HCT116 (cell line): Measurements from ENCODE around the gene TNNI2. TPM values are rescaled to one million over a fixed set of nuclear protein-coding genes. Genes with fewer than 3 reads are reported as not detected.

Experiments used
- ATAC-seq: fragments of 200-7000 bp; cut with Tn5 transposase; 2 replicates; pipeline ENCODE4 v1.9.1; 2020; ENCODE audit warnings: mild to moderate bottlenecking, moderate library complexity
- BruUV-seq: library from RNA; stranded (reverse); fragments of 400-500 nt; replicated peaks from 2 replicates; lab custom pipeline; 2021; lab: Mats Ljungman, UMichigan
- CTCF ChIA-PET: fragments of 300-600 bp; sonication (Branson Sonifier 250); formaldehyde crosslinking; loops from one replicate; lab custom pipeline; 2021; ENCODE audit warnings: antibody characterized with exemption; lab: Charles Lee
- POLR2A ChIA-PET: fragments of 300-600, 350-600 bp; sonication (Branson Sonifier 250); formaldehyde crosslinking; loops from one replicate; lab custom pipeline; 2021; ENCODE audit warnings: antibody characterized with exemption; lab: Charles Lee
- RAD21 ChIA-PET, 2 experiments: fragments of 300-600 bp; sonication (Branson Sonifier 250); formaldehyde crosslinking; loops; one replicate each; lab custom pipeline; 2023; ENCODE audit warnings: low total read pairs in 2 of 2; ENCODE audit not compliant: uncharacterized antibody in 2 of 2, unreplicated experiment in 2 of 2, low non-redundant PET in 1 of 2; lab: Charles Lee
- DNase-seq: peaks from one replicate; pipeline ENCODE4 v3.0.0-alpha.2; 2010; ENCODE audit warnings: low read depth, low spot score
- H2AFZ ChIP-seq: fragments of 200-600 bp; shearing (Covaris generic), sonication (generic); 2 replicates; pipeline ENCODE4 v1.6.1; 2017; ENCODE audit warnings: low read depth, mixed run types, mixed read lengths, antibody characterized with exemption, low read length; ENCODE audit not compliant: poor library complexity, severe bottlenecking
- H3K27ac ChIP-seq: 2 replicates; pipeline ENCODE4 v1.5.1; 2012; ENCODE audit warnings: low read depth, low read length
- H3K27me3 ChIP-seq: fragments of 200-600 bp; sonication (generic); 2 replicates; pipeline ENCODE4 v1.6.1; 2016; ENCODE audit warnings: mixed run types, low read length, mixed read lengths; ENCODE audit not compliant: insufficient read depth
- H3K36me3 ChIP-seq, 2 experiments: fragments of 200-500 bp in 1 of 2; fragments of 200-600 bp in 1 of 2; sonication (Bioruptor generic) in 1 of 2; sonication (generic) in 1 of 2; 2 replicates each; pipeline versions ENCODE4 v1.5.1 to v1.6.1; 2014 to 2016; ENCODE audit warnings: low read length in 2 of 2, inconsistent platforms in 1 of 2, mixed read lengths in 1 of 2, mixed run types in 1 of 2; ENCODE audit not compliant: insufficient read depth in 2 of 2, control insufficient read depth in 1 of 2
- H3K4me1 ChIP-seq, 2 experiments: fragments of 200-600 bp in 1 of 2; sonication (generic) in 1 of 2; 2 replicates each; pipeline versions ENCODE4 v1.5.1 to v1.6.1; 2012 to 2017; ENCODE audit warnings: low read length in 2 of 2, inconsistent platforms in 1 of 2, mild to moderate bottlenecking in 1 of 2, mixed read lengths in 1 of 2, mixed run types in 1 of 2, moderate library complexity in 1 of 2; ENCODE audit not compliant: insufficient read depth in 2 of 2, control insufficient read depth in 1 of 2
- H3K4me2 ChIP-seq: fragments of 200-600 bp; sonication (generic); 2 replicates; pipeline ENCODE4 v1.6.1; 2017; ENCODE audit warnings: mixed run types, low read length, mixed read lengths
- H3K4me3 ChIP-seq, 2 experiments: fragments of 200-600 bp in 1 of 2; sonication (generic) in 1 of 2; replicated peaks in 1 of 2; 2 replicates each; pipeline ENCODE4 v1.5.1; 2011 to 2016; ENCODE audit warnings: low read length in 2 of 2, control low read depth in 1 of 2, low read depth in 1 of 2, mild to moderate bottlenecking in 1 of 2, mixed read lengths in 1 of 2, mixed run types in 1 of 2
- H3K79me2 ChIP-seq: fragments of 200-600 bp; sonication (generic); 2 replicates; pipeline ENCODE4 v1.6.1; 2017; ENCODE audit warnings: mild to moderate bottlenecking, mixed run types, low read length, moderate library complexity, mixed read lengths; ENCODE audit not compliant: insufficient read depth
- H3K9ac ChIP-seq: fragments of 200-600 bp; sonication (generic); 2 replicates; pipeline ENCODE4 v1.6.1; 2016; ENCODE audit warnings: low read length, mixed read lengths
- H3K9me2 ChIP-seq: fragments of 200-600 bp; sonication (generic), shearing (Covaris generic); 2 replicates; pipeline ENCODE4 v1.6.1; 2017; ENCODE audit warnings: mixed run types, mild to moderate bottlenecking, moderate library complexity; ENCODE audit not compliant: insufficient read depth
- H3K9me3 ChIP-seq, 2 experiments: fragments of 200-500 bp in 1 of 2; fragments of 200-600 bp in 1 of 2; sonication (Bioruptor generic) in 1 of 2; sonication (generic) in 1 of 2; 2 replicates each; pipeline ENCODE4 v1.6.1; 2014 to 2017; ENCODE audit warnings: low read length in 2 of 2, mixed read lengths in 2 of 2, inconsistent platforms in 1 of 2, low read depth in 1 of 2, mild to moderate bottlenecking in 1 of 2, mixed run types in 1 of 2, moderate library complexity in 1 of 2; ENCODE audit not compliant: control insufficient read depth in 1 of 2, insufficient read depth in 1 of 2
- H4K20me1 ChIP-seq: fragments of 200-600 bp; sonication (generic), shearing (Covaris generic); 2 replicates; pipeline ENCODE4 v1.6.1; 2017; ENCODE audit warnings: mixed run types, mild to moderate bottlenecking, moderate library complexity; ENCODE audit not compliant: insufficient read depth
- CBX3 ChIP-seq: IDR thresholded peaks from 2 replicates; pipeline ENCODE4 v1.6.1; 2012; ENCODE audit warnings: low read depth
- ELF1 ChIP-seq: IDR thresholded peaks from 2 replicates; pipeline ENCODE4 v1.6.1; 2012; ENCODE audit warnings: low read depth, borderline replicate concordance
- EZH2 ChIP-seq: fragments of 200-600 bp; sonication (generic); IDR thresholded peaks from 2 replicates; pipeline ENCODE4 v1.6.1; 2017; ENCODE audit warnings: antibody characterized with exemption, mixed run types
- EZH2phosphoT487 ChIP-seq: fragments of 200-600 bp; IDR thresholded peaks from 2 replicates; pipeline ENCODE4 v1.6.1; 2018; ENCODE audit warnings: antibody characterized with exemption, borderline replicate concordance
- JUND ChIP-seq: IDR thresholded peaks from 2 replicates; pipeline ENCODE4 v1.6.1; 2012
- SRF ChIP-seq: IDR thresholded peaks from 2 replicates; pipeline ENCODE4 v1.6.1; 2012; ENCODE audit warnings: low read depth
- YY1 ChIP-seq: IDR thresholded peaks from 2 replicates; pipeline ENCODE4 v1.6.1; 2011; ENCODE audit warnings: low read length, low read depth, moderate library complexity, mild to moderate bottlenecking; ENCODE audit not compliant: insufficient replicate concordance; ENCODE audit errors: extremely low read depth
- ZBTB33 ChIP-seq: IDR thresholded peaks from 2 replicates; pipeline ENCODE4 v1.6.1; 2011; ENCODE audit warnings: mild to moderate bottlenecking, low read length, moderate library complexity; ENCODE audit not compliant: insufficient replicate concordance; ENCODE audit errors: extremely low read depth
- ZFX ChIP-seq: fragments of 450-650 bp; IDR thresholded peaks from 2 replicates; pipeline ENCODE4 v1.6.1; 2017
- ZNF274 ChIP-seq: fragments of 200-500 bp; sonication (Bioruptor generic); IDR thresholded peaks from 2 replicates; pipeline ENCODE4 v1.6.1; 2014; ENCODE audit warnings: mild to moderate bottlenecking, low read depth, low read length, inconsistent platforms
- intact Hi-C: fragments of 100-400 bp; cut with micrococcal nuclease; formaldehyde crosslinking; loops from 2 replicates; pipeline ENCODE4 v1.10.0; 2022
- total RNA-seq: library from RNA; stranded (reverse); gene quantifications from one replicate; pipeline ENCODE4 v1.2.1, GENCODE V29; 2021; ENCODE audit not compliant: unreplicated experiment
- TF ChIP-seq, protein P1 (sequence below): IDR thresholded peaks from 2 replicates; pipeline ENCODE4 v1.6.1; 2012

Gene TNNI2
- total RNA-seq, 1 experiment from 2014 or later: not detected

DNA sequence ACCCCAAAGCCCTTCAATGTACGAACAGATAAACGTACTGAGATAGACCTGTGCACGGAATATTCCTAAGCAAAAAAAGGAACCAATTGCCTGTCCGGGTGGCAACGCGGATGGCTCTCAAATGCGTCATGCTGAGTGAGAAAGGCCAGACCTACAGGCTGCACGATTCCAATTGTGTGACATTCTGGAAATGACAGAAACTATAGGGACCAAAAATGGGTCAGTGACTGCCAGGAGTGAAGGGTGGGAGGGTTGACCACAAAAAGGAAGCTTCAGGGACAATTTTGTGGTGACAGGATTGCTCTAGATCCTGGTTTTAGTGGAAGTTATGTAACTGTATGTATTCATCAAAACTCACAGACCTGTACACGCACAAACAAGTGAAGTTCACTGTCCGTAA, 28.0 kb upstream of the TNNI2 start:
- H3K79me2 ChIP-seq: no peaks in the 10 kb centered on the region
- POLR2A ChIA-PET: no interaction called here
- H2AFZ ChIP-seq: no peak overlapping the region
- H3K27me3 ChIP-seq: no peaks in the 10 kb centered on the region
- ATAC-seq (no peak), DNase-seq (no peak)
- BruUV-seq: no TSS peak
- H3K27ac ChIP-seq: no peak overlapping the region
- no peaks in the 10 kb centered on the region for H3K9me2 ChIP-seq
- TF ChIP-seq ZBTB33: no peak
- H3K9ac ChIP-seq: no peak overlapping the region
- H3K4me3 ChIP-seq: no peak overlapping the region
- H3K36me3 ChIP-seq: no peaks in the 10 kb centered on the region
- H3K4me1 ChIP-seq: no peaks in the 10 kb centered on the region
- H4K20me1 ChIP-seq: no peaks in the 10 kb centered on the region
- H3K9me3 ChIP-seq: no peaks in the 10 kb centered on the region
- no peak overlapping the region for H3K4me2 ChIP-seq
- RAD21 ChIA-PET: no interaction called here
- intact Hi-C loops: loop anchor here (5.0 kb wide), 1 partner anchor 98 kb away; no protein-coding TSS in a partner anchor
- CTCF ChIA-PET: no interaction called here

DNA sequence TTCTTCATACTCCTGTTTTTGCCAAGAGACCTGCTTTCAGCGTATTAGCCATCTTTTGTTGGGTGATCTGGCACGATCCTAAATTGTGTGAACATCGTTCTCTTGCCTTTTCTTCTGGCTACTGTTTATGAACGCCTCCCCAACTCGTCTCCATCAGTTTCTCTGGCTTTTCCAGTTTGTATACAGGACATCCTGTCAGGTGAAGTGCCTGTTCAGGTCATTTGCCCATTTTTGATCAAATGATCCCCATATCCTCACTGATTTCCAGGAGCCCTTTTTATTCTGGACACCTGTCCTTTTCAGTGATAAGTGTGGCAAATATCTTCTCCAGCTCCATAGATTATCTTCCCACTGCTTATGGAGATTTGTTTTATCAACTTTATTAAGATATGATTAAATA, 26.5 kb upstream of the TNNI2 start:
- ChIA-PET POLR2A (no interaction called here), RAD21 (no interaction called here), CTCF (no interaction called here)
- H3K4me3 ChIP-seq: no peak overlapping the region
- ATAC-seq: no peak
- no peak for DNase-seq
- H2AFZ ChIP-seq: no peak overlapping the region
- no peaks in the 10 kb centered on the region for H3K27me3 ChIP-seq
- H3K9me2 ChIP-seq: no peaks in the 10 kb centered on the region
- H3K27ac ChIP-seq: no peak overlapping the region
- no peaks in the 10 kb centered on the region for H3K9me3 ChIP-seq
- H4K20me1 ChIP-seq: no peaks in the 10 kb centered on the region
- no TSS peak for BruUV-seq
- no peak overlapping the region for H3K9ac ChIP-seq
- no peaks in the 10 kb centered on the region for H3K4me1 ChIP-seq
- no peaks in the 10 kb centered on the region for H3K36me3 ChIP-seq
- TF ChIP-seq EZH2: no peak
- TF ChIP-seq SRF: no peak
- no peak for TF ChIP-seq JUND
- no peak for TF ChIP-seq CBX3
- TF ChIP-seq, protein P1, sequence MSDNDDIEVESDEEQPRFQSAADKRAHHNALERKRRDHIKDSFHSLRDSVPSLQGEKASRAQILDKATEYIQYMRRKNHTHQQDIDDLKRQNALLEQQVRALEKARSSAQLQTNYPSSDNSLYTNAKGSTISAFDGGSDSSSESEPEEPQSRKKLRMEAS: no peak
- TF ChIP-seq ELF1: no peak
- TF ChIP-seq ZNF274: no peak
- no peak for TF ChIP-seq YY1
- no peak for TF ChIP-seq EZH2phosphoT487
- TF ChIP-seq ZFX: no peak
- H3K79me2 ChIP-seq: no peaks in the 10 kb centered on the region
- intact Hi-C loops: loop anchor here (5.0 kb wide), 1 partner anchor 100 kb away; no protein-coding TSS in a partner anchor
- H3K4me2 ChIP-seq: no peak overlapping the region
